HG03095 (cell line): Measurements from ENCODE around the gene GSTT2.

ENCODE experiments used
- ATAC-seq: cut with Tn5 transposase; IDR thresholded peaks from one replicate; pipeline ENCODE4 v1.9.1; 2021; ENCODE audit warnings: moderate library complexity; ENCODE audit not compliant: unreplicated experiment

GSTT2 gene

DNA sequence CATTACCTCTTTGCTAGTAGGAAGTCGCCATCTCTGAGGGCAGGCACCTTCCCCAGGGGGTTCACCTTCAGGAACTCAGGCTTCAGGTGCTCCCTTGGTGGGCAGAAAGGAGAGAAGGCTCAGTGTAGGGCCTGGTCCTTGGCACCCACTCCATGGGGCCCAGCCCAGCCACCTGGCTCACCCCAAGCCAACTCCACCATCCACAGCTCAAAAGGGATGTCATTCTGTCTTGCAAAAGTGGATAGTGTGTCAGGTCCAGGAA is 28.0 kb downstream of the GSTT2 start:
- no peak for ATAC-seq

DNA sequence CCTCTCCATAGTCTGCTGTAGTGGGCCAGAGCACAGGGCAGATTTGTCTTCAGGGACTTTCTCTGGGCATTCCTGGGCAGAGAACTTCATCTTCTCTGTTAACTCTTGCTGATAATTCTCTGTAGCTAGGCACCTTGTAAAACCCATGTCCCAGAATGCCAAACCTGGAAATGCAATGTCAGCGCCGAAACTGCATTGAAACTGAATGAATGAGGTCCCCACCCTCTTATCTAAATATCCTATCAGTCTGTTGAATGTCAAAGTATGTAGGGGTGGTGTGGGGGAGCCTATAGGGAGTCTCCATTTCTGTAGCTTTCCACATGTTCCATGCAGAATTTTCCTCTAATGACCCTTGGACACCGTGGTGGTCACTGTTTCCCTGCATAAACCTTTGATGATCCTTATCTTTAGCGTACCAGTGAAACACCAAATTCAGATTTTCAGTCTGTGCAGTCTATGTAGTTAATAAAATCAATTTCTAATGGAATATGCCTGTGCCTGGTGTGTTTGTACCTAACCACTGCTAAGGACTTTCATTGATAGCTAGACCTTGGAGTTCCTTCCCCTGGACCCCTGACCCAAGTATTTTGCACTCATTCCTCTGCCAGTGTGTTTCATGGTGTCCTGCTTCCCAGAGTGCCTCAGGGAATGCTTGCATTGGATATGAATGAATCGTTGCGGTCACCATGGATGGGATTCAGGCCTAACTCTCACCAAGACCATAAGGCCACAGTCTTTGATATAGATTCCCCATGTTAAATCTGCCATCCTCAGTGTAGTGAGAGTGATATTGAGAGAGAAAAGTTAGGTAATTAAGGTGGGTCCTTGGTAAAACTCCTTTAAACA is 28.7 kb downstream of the GSTT2 start:
- no peak for ATAC-seq

GRCh38 chr22:24009227-24010017 is 29.5 kb downstream of the GSTT2 start:
- no peak for ATAC-seq

GRCh38 chr22:24010018-24010391 is 30.1 kb downstream of the GSTT2 start:
- no peak for ATAC-seq

GRCh38 chr22:24011735-24012068 is 31.8 kb downstream of the GSTT2 start:
- no peak for ATAC-seq

- no peak for ATAC-seq
These were observed 36.2 kb downstream of the GSTT2 start for GRCh38 chr22:24016156-24016555.

GRCh38 chr22:24021304-24021703 is 41.4 kb downstream of the GSTT2 start:
- ATAC-seq: no peak

DNA sequence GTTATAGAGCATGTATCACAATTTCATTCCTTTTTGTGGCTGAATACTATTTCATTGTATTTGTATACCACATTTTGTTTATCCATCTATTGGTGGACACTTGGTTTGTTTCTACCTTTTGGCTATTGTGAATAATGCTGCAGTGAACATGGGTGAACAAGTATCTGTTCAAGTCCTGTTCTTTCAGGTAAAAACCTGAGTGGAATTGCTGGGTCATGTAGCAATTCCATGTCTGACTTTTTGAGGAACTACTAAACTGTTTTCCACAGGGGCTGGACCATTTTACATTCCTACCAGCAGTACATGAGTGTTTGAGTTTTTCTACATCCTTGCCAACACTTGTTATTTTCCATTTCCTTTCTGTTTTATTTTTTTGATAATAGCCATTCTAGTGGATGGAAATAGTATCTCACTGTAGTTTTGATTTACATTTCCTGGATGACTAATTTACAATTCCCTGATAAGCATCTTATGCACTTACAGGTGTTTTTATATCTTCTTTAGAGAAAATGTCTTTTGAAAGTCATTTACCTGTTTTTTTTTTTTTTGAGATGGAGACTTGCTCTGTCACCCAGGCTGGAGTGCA is 43.4 kb downstream of the GSTT2 start:
- no peak for ATAC-seq

DNA sequence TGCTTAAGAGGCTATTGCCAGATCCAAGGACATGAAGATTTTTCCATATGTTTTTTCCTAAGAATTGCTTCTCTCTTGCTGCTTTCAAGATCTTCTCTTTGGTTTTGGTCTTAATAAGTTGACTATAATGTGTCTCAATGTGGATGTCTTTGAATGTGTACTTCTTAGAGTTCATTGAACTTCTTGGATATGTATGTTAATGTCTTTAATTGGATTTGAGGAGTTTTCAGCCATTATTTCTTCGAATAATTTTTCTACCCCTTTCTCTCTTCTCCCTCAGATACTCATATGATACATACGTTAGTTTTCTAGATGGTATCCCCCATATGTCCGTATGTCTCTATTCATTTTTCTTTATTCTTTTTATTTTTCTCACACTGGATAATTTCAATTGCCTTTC is 44.4 kb downstream of the GSTT2 start:
- ATAC-seq: no peak

- no peak for ATAC-seq
These were observed 45.5 kb downstream of the GSTT2 start for GRCh38 chr22:24025475-24025874.

GRCh38 chr22:24026056-24026455 is 46.1 kb downstream of the GSTT2 start:
- no peak for ATAC-seq

GRCh38 chr22:24026733-24027132 is 46.8 kb downstream of the GSTT2 start:
- ATAC-seq: no peak

DNA sequence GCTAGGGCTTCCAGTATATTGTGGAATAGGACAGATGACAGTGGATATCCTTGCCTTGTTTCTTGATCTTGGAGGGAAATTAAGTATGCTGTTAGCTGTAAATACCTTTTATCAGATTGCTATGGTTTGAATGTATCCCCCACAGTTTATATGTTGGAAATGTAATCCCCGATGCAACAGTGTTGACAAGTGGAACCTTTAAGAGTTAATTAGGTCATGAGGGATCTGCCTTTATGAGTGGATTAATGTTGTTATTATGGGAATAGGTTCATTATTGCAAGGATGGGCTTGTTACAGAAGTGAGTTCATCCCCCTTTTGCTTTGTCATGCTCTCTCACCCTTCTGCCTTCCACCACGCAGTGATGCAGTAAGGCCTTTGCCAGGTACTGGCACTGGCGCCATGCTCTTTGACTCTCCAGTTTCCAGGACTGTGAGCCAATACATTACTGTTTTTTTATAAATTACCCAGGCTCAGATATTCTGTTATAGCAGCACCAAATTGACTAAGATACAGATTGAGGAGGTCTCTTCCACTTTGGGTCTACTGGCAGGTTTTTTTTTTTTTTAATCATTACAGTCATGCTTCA is 47.5 kb downstream of the GSTT2 start:
- no peak for ATAC-seq

DNA sequence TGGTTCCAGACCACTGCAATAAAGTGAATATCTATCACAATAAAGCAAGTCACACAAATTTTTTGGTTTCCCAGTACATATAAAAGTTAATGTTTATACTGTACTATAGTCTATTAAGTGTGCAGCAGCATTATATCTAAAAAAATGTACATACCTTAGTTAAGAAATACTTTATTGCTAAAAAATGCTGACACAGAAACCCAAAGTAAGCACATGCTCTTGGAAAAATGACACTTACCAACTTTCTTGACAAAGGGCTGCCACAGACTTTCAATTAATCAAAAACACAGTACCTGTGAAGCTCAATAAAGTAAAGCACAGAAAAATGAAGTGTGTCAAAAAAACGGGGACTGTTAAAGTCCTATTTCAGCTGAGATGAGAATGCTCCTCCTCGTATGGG is 48.1 kb downstream of the GSTT2 start:
- no peak for ATAC-seq

GRCh38 chr22:24028533-24028932 is 48.6 kb downstream of the GSTT2 start:
- no peak for ATAC-seq

- no peak for ATAC-seq
These were observed 49.4 kb downstream of the GSTT2 start for GRCh38 chr22:24029304-24029703.

DNA sequence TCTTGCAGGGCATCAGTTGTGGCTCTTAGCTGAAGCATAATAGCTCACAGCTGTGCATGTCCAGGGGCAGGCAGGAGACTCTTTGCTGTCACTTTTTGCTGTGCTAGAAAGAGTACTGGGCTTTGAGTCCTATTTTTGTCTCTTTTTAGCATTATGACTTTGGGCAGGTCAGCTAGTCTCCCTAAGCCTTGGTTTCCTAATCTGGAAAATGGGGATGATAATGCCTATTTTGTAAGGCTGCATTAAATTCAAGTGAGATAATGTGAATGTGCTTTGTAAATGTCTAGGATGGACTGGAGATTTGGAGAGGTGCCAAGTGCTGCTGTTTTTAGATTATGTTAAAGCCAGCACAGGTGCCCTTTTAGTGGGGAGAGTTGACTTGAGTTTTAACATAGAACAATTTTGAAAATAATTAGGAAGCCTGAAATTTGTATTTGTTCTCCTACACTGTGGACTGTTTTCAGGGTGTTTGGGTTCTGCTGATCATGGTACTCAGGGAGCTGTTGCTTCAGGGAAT is 50.3 kb downstream of the GSTT2 start:
- ATAC-seq: no peak
